Measurements from ENCODE around the gene CABP4.
A peak's percentile ranks its signal among the peaks of the same experiment; 100 is the strongest.
"Not testable (repeated sequence)": the region's sequence is repeated elsewhere in the genome, so short reads cannot be mapped to it uniquely, and the experiment has no call there.

The CABP4 gene

GRCh38 chr11:67463680-67464410 lies 8.7 kb downstream of the CABP4 start:
- no peak overlapping the region for H2AFZ ChIP-seq (ENCODE audit: low read length, unreplicated experiment)
- no peaks in the 10 kb centered on the region for H3K27me3 ChIP-seq (ENCODE audit: insufficient read depth, low read length)
- H3K4me1 ChIP-seq (ENCODE audit: control insufficient read depth, insufficient read depth, low read length, unreplicated experiment): peaks cover 12% of the 10 kb centered on the region
- H3K4me3 ChIP-seq (ENCODE audit: low read depth, low read length): peak overlapping the region; percentile 76
- peak overlapping the region; percentile 62 for H3K27ac ChIP-seq (ENCODE audit: low read depth, low read length)
- H3K79me2 ChIP-seq (ENCODE audit: control insufficient read depth, insufficient read depth, low read length, unreplicated experiment): peaks cover 6% of the 10 kb centered on the region
- H3K36me3 ChIP-seq (ENCODE audit: insufficient read depth, low read length): no peaks in the 10 kb centered on the region

GRCh38 chr11:67464411-67465188 lies 9.4 kb downstream of the CABP4 start:
- Histone ChIP-seq H3K4me1 (ENCODE audit: control insufficient read depth, insufficient read depth, low read length, unreplicated experiment) (peaks cover 12% of the 10 kb centered on the region), H3K27me3 (ENCODE audit: insufficient read depth, low read length) (no peaks in the 10 kb centered on the region), H3K27ac (ENCODE audit: low read depth, low read length) (peak overlapping the region; percentile 62), H2AFZ (ENCODE audit: low read length, unreplicated experiment) (no peak overlapping the region), H3K36me3 (ENCODE audit: insufficient read depth, low read length) (no peaks in the 10 kb centered on the region), H3K4me3 (ENCODE audit: low read depth, low read length) (peak overlapping the region; percentile 76), H3K79me2 (ENCODE audit: control insufficient read depth, insufficient read depth, low read length, unreplicated experiment) (peaks cover 6% of the 10 kb centered on the region)

- H3K4me1 ChIP-seq (ENCODE audit: control insufficient read depth, insufficient read depth, low read length, unreplicated experiment): peaks cover 12% of the 10 kb centered on the region
- no peaks in the 10 kb centered on the region for H3K27me3 ChIP-seq (ENCODE audit: insufficient read depth, low read length)
- H3K36me3 ChIP-seq (ENCODE audit: insufficient read depth, low read length): no peaks in the 10 kb centered on the region
- H3K4me3 ChIP-seq (ENCODE audit: low read depth, low read length): peak overlapping the region; percentile 76
- H3K79me2 ChIP-seq (ENCODE audit: control insufficient read depth, insufficient read depth, low read length, unreplicated experiment): peaks cover 6% of the 10 kb centered on the region
- H2AFZ ChIP-seq (ENCODE audit: low read length, unreplicated experiment): no peak overlapping the region
- peak overlapping the region; percentile 16; the same call in 1 of the 2 replicates for H3K27ac ChIP-seq (ENCODE audit: low read depth, low read length)
These were observed 10.0 kb downstream of the CABP4 start for GRCh38 chr11:67465189-67465510.

- not testable (repeated sequence) for H3K36me3 ChIP-seq (ENCODE audit: insufficient read depth, low read length); H3K79me2 ChIP-seq (ENCODE audit: control insufficient read depth, insufficient read depth, low read length, unreplicated experiment); H3K27ac ChIP-seq (ENCODE audit: low read depth, low read length); H3K27me3 ChIP-seq (ENCODE audit: insufficient read depth, low read length); H2AFZ ChIP-seq (ENCODE audit: low read length, unreplicated experiment)
- peaks cover 12% of the 10 kb centered on the region for H3K4me1 ChIP-seq (ENCODE audit: control insufficient read depth, insufficient read depth, low read length, unreplicated experiment)
- 0 out of 2 replicates have a peak overlapping the region, but pooled peaks have one; percentile 76 for H3K4me3 ChIP-seq (ENCODE audit: low read depth, low read length)
These were observed 10.4 kb downstream of the CABP4 start for GRCh38 chr11:67465530-67465929.

- Histone ChIP-seq H2AFZ (ENCODE audit: low read length, unreplicated experiment) (no peak overlapping the region), H3K4me1 (ENCODE audit: control insufficient read depth, insufficient read depth, low read length, unreplicated experiment) (peaks cover 12% of the 10 kb centered on the region), H3K79me2 (ENCODE audit: control insufficient read depth, insufficient read depth, low read length, unreplicated experiment) (peaks cover 6% of the 10 kb centered on the region), H3K4me3 (ENCODE audit: low read depth, low read length) (no peak overlapping the region), H3K36me3 (ENCODE audit: insufficient read depth, low read length) (no peaks in the 10 kb centered on the region), H3K27me3 (ENCODE audit: insufficient read depth, low read length) (no peaks in the 10 kb centered on the region), H3K27ac (ENCODE audit: low read depth, low read length) (no peak overlapping the region)
These were observed 11.2 kb downstream of the CABP4 start for GRCh38 chr11:67466367-67466766.

GRCh38 chr11:67466962-67467771 lies 12.0 kb downstream of the CABP4 start:
- peaks cover 12% of the 10 kb centered on the region for H3K4me1 ChIP-seq (ENCODE audit: control insufficient read depth, insufficient read depth, low read length, unreplicated experiment)
- H3K27ac ChIP-seq (ENCODE audit: low read depth, low read length): no peak overlapping the region
- no peaks in the 10 kb centered on the region for H3K27me3 ChIP-seq (ENCODE audit: insufficient read depth, low read length)
- peaks cover 6% of the 10 kb centered on the region for H3K79me2 ChIP-seq (ENCODE audit: control insufficient read depth, insufficient read depth, low read length, unreplicated experiment)
- peak overlapping the region; percentile 90; the same call in 1 of the 2 replicates for H3K4me3 ChIP-seq (ENCODE audit: low read depth, low read length)
- H3K36me3 ChIP-seq (ENCODE audit: insufficient read depth, low read length): no peaks in the 10 kb centered on the region
- H2AFZ ChIP-seq (ENCODE audit: low read length, unreplicated experiment): no peak overlapping the region

GRCh38 chr11:67468056-67468455 lies 12.9 kb downstream of the CABP4 start:
- Histone ChIP-seq H3K27ac (ENCODE audit: low read depth, low read length) (no peak overlapping the region), H3K36me3 (ENCODE audit: insufficient read depth, low read length) (no peaks in the 10 kb centered on the region), H3K27me3 (ENCODE audit: insufficient read depth, low read length) (no peaks in the 10 kb centered on the region), H3K79me2 (ENCODE audit: control insufficient read depth, insufficient read depth, low read length, unreplicated experiment) (peaks cover 6% of the 10 kb centered on the region), H2AFZ (ENCODE audit: low read length, unreplicated experiment) (no peak overlapping the region), H3K4me1 (ENCODE audit: control insufficient read depth, insufficient read depth, low read length, unreplicated experiment) (peaks cover 12% of the 10 kb centered on the region), H3K4me3 (ENCODE audit: low read depth, low read length) (peak overlapping the region; percentile 90)

GRCh38 chr11:67468456-67468758 lies 13.3 kb downstream of the CABP4 start:
- Histone ChIP-seq H3K36me3 (ENCODE audit: insufficient read depth, low read length) (no peaks in the 10 kb centered on the region), H3K79me2 (ENCODE audit: control insufficient read depth, insufficient read depth, low read length, unreplicated experiment) (peaks cover 6% of the 10 kb centered on the region), H3K27ac (ENCODE audit: low read depth, low read length) (peak overlapping the region; percentile 48; the same call in 1 of the 2 replicates), H2AFZ (ENCODE audit: low read length, unreplicated experiment) (peak overlapping the region; percentile 80), H3K27me3 (ENCODE audit: insufficient read depth, low read length) (no peaks in the 10 kb centered on the region), H3K4me1 (ENCODE audit: control insufficient read depth, insufficient read depth, low read length, unreplicated experiment) (peaks cover 12% of the 10 kb centered on the region), H3K4me3 (ENCODE audit: low read depth, low read length) (peak overlapping the region; percentile 90)

- no peaks in the 10 kb centered on the region for H3K27me3 ChIP-seq (ENCODE audit: insufficient read depth, low read length)
- H2AFZ ChIP-seq (ENCODE audit: low read length, unreplicated experiment): peak within 1 kb of the TSS; percentile 94
- H3K79me2 ChIP-seq (ENCODE audit: control insufficient read depth, insufficient read depth, low read length, unreplicated experiment): peaks cover 6% of the 10 kb centered on the region
- H3K4me1 ChIP-seq (ENCODE audit: control insufficient read depth, insufficient read depth, low read length, unreplicated experiment): peaks cover 9% of the 10 kb centered on the region
- no peaks in the 10 kb centered on the region for H3K36me3 ChIP-seq (ENCODE audit: insufficient read depth, low read length)
- peak within 1 kb of the TSS; percentile 90 for H3K4me3 ChIP-seq (ENCODE audit: low read depth, low read length)
- H3K27ac ChIP-seq (ENCODE audit: low read depth, low read length): peak within 1 kb of the TSS; percentile 48; the same call in 1 of the 2 replicates
These were observed 13.8 kb downstream of the CABP4 start, which contains the start of gene TMEM134 for GRCh38 chr11:67468759-67469507. Gene TMEM134, minus strand, starts transcription at chr11:67469251. Its CDS starts 59 bp downstream, at chr11:67469192.

GRCh38 chr11:67469508-67469811 lies 14.3 kb downstream of the CABP4 start:
- Histone ChIP-seq H3K4me3 (ENCODE audit: low read depth, low read length) (peak overlapping the region; percentile 90), H3K27me3 (ENCODE audit: insufficient read depth, low read length) (no peaks in the 10 kb centered on the region), H3K36me3 (ENCODE audit: insufficient read depth, low read length) (no peaks in the 10 kb centered on the region), H3K79me2 (ENCODE audit: control insufficient read depth, insufficient read depth, low read length, unreplicated experiment) (peaks cover 6% of the 10 kb centered on the region), H3K27ac (ENCODE audit: low read depth, low read length) (no peak overlapping the region), H2AFZ (ENCODE audit: low read length, unreplicated experiment) (peak overlapping the region; percentile 94), H3K4me1 (ENCODE audit: control insufficient read depth, insufficient read depth, low read length, unreplicated experiment) (peaks cover 9% of the 10 kb centered on the region)

Data from ACC112 (cell line).